ENCODE results near the gene SYDE2.
"Not testable (repeated sequence)": the region's sequence is repeated elsewhere in the genome, so short reads cannot be mapped to it uniquely, and the experiment has no call there.

SYDE2 gene

DNA sequence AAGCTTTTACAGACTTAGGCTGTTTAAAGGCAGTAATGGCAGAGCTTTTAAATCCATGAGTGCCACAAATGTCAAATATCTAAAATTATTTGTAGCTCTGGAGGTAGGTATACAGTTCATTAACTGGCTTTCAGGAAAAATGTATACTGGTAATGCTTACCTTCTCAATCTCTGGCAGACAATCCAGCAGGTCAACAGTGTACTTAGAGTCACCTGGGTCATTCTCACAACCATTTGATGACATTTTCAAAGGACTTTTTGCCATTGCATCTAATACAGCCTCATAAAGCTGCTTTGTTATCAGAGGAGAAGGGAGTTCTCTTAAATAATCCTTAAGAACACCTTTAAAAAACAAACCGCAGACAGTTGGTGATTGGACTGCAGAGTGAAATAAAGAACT, 31.9 kb downstream of the SYDE2 start:
- no peak for DNase-seq

DNA sequence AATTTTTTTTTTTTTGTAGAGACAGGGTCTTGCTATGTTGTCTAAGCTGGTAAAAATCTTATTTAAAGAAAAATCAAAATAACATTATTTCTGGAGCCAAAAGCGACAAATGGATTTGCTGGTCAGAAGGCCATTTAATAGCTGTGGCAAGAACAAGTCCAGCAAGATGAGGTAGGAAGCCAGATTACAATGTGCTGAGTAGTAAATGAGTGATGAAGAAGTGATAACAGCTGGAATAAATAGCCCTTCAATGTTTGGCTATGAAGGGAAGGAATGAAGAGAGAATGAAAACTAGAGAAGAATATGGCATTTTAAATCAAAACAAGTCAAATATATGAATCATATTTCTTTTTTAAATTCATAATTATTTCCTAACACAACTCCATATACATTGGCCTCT, 34.5 kb downstream of the SYDE2 start:
- no peak for DNase-seq

DNA sequence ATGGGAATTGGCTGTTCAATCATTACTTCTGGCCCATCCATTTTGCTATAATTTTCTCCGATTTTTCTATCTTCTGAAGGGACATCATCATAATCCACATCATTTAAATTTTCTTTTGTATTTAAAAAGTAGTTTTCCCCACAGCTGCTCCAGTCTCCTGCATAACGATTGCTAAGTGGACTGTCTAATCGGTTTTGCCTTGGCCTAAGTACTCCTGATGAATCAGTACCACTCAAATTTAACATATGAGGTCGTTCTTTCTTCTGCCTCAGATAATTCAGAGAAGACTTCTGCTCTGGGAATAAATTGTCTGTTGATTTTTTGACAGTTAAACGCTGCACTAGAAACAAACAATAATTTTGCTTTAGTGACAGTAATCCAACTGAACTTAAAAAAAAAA, 41.9 kb downstream of the SYDE2 start:
- no peak for DNase-seq

DNA sequence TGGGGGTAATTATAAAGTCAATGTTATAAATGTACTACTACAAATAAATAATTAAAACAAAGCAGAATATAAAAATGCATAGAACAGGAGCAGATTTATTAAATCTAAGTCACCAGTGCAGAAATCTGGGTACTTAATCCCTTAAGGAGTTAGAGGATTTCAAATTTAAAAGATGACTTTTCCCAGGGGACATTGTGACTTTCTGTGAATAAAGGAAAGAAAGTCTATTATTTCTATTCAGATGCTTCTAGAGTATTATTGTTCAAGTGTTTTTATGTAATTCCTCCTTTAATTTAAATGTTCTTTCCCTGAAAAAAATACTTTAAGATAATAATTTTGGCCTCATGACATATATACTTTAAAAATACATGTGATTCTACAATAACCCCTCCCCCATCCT, 43.4 kb downstream of the SYDE2 start:
- DNase-seq = no peak

DNA sequence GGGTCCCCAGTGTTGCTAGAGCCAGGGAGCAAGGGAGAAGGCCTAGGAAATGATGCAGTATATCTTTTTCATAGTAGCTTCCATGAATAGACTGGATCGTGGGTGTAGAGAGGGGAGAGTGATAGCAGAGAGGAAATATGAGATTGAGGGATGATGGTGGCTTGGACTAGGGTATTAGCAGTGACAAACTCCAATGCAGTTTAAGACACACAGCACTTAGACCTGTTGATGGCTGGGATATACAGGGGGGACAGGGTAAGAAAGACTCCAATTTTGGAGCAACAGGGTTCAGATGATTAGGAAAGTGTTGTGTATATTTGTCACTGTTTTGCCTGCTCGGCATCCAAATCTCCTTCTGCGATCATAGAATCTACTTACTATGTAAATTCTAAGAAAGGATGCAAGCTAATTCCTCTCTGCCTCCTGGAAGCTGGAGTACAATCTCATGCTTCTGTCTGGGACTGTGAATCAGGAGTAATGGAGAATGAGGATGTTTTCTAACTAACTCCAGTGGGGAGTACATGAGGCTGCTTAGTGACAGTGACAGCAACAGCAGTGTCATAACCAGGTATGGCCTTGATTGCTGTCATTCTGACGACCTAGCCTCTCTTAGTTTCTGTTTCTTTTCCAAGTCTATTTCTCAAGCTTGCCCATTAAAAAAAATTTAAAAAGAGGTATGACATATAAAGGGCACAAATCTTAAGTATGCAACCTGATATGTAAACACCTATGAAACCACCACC, 47.5 kb downstream of the SYDE2 start:
- no peak for DNase-seq

DNA sequence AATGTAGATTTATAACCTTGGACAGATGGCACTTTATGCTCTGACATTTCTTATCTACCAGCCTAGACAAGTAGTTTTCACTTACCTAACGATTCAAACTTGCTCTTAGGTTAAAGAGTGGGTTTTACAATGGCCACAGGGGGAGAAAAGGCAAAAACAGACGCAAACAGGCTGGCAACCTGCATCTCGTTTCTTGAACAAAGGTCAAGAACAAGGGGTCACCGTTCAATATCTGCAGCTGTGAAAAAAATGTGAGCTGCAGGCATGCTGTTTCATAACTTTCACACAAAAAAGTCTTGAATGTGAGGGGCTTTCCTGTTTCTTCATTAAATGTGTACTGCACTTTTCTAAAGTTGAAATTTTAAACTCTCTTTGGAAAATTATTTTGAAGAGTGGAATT, 49.4 kb downstream of the SYDE2 start:
- DNase-seq = no peak

DNA sequence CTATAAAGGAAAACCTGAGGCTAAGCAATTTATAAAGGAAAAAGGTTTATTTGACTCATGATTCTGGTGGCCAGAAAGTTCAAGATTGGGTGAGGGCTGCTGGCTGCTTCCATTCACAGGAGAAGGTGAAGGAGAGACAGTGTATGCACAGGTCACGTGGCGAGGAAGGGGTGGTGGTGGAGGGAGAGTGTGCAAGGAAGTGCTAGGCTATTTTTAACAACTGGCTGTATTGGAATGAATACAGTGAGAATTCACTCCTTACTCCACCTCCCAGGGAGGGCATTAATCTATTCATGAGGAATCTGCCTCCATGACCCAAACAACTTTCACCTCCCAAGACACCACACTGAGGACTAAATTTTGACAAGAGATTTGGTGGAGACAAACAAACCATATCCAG, 51.0 kb downstream of the SYDE2 start:
- no peak for DNase-seq

DNA sequence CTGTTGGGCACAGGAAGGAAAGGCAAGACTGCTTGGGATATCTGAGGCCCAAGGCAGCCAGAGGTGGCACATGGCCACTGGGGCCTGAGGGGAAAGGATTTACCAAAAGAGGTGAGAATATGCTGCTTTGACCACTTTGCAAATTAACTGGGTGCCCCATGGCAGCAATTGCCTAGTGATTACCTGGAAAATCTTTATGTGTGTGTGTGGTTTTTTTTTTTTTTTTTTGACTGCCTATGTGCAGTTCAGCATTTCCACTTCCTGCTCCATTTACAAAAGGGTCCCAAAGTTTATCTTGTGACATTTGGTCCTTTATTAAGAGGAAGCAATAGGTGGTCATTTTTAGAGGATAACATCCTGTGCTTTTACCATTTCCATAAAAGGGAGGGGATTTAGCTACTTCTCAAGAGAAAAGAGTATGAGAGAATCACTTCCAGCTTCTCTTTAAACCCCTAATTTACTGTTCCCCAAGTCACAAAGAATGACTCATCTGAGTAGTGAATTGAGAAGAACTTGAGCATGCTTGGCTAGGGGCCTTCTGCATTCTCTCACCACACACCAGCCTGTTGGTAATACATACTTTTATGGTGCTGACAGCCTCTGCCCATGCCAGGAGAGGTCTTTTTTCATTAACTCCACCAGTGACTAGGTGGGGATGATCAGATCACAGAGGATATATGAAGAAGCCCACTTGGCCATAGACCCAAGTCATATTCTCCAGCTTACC, 52.1 kb downstream of the SYDE2 start:
- no peak for DNase-seq

DNA sequence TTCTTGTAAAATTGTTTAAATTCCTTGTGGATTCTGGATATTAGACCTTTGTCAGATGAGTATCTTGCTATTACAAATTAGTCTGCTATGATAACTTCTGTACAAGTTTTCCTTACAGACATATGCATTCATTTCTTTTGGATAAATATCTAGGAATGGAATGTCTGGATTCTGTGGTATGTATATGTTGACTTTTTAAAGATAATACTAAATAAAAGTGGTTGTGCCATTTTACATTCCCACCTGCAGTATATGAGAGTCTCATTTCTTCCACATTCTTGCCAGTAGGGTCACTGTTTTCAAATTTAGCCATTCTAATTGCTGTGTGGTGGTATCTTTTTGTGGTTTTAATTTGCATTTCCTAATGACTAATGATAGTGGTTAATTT, 53.9 kb downstream of the SYDE2 start:
- no peak for DNase-seq

DNA sequence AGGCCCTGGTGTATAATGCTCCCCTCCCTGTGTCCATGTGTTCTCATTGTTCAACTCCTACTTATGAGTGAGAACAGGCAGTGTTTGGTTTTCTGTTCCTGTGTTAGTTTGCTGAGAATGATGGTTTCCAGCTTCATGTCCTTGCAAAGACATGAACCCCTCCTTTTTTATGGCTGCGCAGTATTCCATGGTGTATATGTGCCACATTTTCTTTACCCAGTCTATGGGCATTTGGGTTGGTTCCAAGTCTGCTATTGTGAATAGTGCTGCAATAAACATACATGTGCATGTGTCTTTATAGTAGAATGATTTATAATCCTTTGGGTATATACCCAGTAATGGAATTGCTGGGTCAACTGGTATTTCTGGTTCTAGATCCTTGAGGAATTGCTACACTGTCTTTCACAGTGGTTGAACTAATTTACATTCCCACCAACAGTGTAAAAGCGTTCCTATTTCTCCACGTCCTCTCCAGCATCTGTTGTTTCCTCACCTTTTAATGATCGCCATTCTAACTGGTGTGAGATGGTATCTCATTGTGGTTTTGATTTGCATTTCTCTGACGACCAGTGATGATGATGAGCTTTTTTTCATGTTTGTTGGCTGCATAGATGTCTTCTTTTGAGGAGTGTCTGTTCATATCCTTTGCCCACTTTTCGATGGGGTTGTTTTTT, 54.4 kb downstream of the SYDE2 start:
- DNase-seq = not testable (repeated sequence)

DNA sequence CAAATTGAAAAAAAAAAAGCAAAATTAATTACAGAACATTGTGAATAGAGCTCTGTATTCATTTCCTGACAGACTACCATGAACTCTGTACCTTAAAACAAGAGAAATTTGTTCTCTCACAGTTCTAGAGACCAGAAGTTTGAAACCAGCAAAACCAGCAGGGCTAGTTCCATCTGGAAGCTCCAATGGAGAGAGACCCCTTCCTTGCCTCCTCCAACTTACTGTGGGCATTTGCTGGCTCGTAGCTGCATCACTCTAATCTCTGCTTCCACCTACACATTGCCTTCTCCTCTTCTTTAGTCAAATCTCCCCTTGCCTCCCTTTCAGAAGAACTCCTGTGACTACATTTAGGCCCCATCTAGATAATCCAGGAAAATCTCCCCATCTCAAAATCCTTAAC, 56.5 kb downstream of the SYDE2 start:
- DNase-seq = no peak

DNA sequence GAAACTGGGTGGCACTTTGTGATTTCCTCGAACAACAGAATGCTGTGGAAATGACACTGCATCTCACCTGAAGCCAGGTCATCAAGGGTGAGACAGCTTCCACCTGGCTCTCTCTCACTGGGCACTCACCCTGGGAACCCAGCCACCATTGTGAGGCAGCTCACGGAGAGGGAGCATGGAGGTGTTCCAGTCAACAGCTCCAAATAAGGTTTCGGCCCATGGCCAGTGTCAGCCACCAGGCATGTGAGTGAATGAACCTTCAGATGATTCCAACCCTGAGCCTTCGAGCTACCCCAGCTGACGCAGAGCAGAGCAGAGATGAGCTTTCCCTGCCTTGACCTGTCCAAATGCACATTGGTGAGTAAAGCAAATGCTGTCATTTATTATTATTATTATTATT, 58.1 kb downstream of the SYDE2 start:
- DNase-seq = no peak

DNA sequence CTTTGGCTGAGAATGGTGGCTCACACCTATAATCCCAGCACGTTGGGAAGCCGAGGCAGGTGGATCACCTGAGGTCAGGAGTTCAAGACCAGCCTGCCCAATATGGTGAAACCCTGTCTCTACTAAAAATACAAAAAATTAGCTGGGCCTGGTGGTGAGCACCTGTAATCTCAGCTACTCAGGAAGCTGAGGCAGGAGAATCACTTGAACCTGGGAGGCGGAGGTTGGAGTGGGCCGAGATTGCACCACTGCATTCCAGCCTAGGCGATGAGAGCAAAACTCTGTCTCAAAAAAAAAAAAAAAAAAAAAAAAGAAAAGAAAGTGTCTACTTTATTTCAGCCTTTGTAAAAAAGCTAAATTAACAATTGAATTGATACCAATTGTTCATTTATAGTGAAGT, 62.4 kb downstream of the SYDE2 start:
- not testable (repeated sequence) for DNase-seq

DNA sequence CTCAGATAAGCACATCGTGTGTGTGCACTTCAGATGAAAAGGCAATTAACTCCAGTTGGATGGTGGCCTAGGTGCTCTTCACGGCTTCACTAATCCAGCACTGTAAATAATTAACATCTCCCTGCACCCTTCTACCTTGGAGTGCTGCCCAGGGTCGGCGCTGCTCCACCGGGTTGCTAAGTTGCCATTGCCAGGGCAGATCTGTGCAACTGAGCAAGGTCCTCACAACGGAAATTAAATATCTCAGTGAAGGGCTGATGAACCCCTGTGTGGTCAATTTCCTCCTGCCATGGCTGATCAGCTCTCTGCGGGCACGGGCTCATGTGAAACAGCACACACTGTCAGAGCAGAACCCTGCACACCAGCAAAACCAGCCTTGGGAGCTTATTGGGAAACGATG, 63.2 kb downstream of the SYDE2 start:
- no peak for DNase-seq

DNA sequence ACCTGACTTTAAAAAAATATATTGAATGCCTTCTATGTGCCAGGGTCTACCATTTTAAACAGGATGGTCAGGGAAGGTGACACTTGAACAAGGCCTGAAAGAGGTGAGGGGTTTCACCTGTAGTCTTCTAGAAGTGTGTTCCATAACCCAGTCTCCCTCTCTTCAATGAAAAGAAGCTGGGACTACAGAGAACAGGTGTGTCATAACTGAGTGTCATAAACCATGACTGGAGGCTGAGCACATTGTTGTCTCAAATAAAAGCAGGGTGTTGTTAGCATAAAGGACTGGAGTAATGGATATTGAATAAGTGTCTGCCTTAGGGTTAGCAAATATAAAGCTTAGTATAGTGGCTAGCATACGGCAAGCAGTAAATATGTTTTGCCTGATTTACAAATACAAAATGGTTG, 65.4 kb downstream of the SYDE2 start:
- no peak for DNase-seq

DNA sequence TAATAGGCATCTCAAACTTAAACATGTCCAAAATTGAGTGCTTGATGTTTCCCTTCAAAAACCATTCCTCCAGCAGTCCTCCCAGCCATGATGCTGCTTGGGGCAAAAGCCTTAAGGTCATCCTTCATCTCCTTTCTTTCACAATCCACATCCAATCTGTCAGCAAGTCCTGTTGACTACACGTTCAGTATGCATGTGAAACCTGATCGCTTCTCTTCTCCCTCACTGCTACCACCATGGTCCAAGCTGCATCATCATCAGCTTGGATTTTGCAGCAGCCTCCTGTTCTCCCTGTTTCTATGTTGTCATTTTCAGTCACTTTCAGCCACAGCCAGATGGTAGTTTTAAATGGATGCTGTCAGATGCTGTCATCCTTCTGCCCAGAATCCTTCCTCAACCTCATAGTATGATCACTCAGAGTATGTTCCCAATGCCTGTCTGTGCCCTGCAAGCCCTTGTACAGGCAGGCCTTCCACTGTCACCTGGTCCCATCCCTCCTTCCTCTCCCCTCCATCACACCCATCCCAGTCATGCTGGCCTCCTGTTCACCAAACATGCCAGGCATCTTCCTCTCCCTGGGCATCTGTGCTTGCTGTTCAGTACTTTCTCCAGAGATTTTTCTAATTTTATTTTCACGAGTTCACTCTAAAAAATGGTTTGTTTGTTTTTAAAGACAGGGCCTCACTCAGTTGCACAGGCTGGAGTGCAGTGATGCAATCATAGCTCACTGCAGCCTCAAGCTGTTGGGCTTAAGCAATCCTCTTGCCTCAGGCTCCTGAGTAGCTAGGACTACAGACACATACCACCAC, 66.0 kb downstream of the SYDE2 start:
- no peak for DNase-seq

DNA sequence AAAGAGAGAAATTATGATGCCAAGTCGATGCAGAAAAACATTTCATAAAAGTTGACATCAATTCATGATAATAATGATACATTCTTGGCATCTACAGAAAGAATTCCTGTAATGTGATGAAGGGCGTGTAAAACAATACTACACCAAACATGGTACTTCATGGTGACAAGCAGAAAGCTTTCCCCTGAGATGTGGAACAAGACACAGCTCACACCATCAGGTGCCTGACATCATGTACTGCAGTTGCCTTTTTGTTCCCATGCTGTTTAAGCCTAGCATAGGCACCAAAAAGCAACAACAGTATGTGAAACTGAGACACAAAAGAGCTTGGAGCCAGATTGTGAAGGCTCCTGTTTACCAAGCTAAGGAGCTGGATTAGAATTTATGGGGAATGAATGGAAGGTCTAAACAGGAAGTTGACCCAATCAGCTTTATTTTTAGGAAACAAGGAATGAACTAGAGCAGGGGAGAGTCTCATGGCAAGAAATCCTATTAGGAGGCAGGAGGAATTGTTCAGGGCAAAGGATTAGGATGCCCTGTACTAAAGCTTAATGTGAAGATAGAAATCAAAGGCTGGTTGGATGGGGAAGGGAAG, 67.2 kb downstream of the SYDE2 start:
- DNase-seq = no peak

DNA sequence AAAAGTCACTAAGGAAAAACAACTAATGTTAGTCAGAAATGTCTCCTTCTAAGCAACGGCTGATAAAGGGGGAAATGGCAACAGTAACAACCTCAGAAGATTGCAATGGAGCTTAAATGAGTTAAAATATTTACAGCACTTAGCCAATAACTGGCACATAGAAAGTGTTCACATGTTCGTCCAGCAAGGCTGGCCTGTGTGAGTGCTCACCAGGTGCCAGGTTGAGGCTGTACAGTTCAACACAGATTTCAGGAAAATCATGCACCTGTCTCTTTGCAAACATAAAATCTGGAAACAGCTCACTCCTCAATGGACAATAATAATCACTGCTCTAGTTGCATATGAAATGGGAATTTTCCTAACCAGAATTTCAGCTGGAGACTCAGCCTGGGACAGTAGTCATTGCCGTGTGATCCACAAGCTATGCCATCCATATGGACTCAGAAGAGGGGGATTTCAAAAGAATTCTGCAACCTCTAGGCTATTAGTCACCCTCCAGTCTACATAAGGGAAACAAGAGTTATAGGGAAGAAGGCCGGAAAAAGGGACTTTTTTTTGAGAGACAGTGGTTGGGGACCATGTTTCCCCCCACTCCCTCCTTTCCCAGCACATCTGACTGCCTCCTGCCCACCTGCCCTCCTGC, 68.6 kb downstream of the SYDE2 start:
- no peak for DNase-seq

DNA sequence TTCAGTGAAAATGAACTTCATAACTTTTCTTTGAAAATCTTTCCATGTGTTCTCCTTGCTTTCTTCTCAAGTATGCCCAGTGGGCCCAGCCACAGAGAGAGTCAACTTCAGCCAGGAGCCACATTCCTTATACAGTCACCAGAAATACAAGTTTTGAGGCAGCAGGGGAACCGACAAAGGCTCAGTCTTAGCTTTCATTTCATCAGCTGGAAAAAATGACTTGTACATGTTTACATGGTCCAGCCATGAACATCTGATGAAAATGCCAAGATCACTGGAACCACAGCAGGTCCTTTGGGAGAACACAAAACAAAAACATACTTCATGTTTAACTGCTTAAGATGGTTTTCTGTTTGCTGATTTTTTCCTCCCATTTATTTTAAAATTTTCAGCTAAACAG, 72.5 kb downstream of the SYDE2 start:
- no peak for DNase-seq

DNA sequence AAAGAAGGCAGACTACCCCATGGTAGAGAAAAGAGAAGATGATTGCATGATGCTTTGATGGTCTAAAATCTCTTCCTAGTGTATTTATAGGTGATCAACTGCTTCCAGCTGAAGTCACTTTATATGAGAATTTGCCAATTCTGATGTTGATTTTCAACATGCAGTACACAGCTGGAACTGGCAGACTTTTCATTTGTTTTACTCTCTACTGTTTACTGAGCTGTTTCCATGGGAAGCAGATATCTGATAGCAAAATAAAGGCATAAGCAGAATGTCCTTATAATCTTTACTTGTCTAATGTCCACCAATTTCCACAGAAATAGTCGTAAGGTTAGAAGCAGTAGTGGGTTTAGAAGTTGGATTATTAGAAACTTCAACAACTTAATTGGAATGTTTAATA, 74.9 kb downstream of the SYDE2 start:
- no peak for DNase-seq

DNA sequence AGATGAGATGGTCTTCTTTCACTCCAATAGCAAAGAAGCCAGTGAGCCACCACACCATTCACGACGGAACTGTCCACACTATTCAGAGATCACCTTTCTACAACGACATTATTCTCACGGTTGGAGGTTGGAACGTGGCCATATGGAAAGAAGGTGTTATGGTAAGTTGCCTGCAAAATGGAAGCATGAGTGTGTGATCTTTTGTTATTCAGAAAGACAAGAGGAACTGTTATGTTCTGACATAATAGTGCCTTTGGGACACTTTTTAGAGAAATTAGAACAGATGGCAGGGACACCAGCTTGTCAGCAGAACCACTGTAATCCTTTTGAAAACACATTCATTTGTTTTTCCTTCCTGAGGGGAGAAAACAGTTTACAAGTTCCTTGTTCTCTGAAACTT, 76.7 kb downstream of the SYDE2 start:
- no peak for DNase-seq

DNA sequence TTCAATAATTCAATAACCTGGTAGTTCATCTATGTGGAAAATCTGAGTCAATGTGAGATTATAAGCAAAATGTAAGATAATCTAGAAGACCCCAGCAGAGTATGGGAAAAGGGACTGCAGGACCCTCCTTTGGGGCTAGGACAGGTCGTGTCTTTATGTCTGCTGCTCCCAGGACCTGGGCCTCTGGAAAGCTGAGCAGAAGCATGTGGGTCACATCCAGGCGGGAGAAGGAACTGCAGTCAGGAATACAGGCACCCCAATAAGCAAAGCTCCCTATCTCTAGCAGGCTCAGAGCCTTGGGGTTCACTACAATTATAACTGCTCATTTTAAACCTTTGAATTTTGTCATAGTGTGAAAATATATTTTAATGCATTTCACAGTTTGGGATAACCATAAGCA, 78.6 kb downstream of the SYDE2 start:
- no peak for DNase-seq

Measured in activated CD4-positive, CD25-positive, alpha-beta regulatory T cell (primary cell).